Fibroblast of skin of abdomen (primary cell): ENCODE measurements around the gene BSND.
A peak's percentile ranks its signal among the peaks of the same experiment; 100 is the strongest.

Experiments
- DNase-seq: peaks from one replicate; pipeline ENCODE4 v3.0.0-alpha.2; 2013

The BSND gene

GRCh38 chr1:54976747-54977146, 22.0 kb upstream of the BSND start:
- DNase-seq = no peak

GRCh38 chr1:54977533-54978297, 21.0 kb upstream of the BSND start:
- DNase-seq = no peak

GRCh38 chr1:54978528-54979326, 20.0 kb upstream of the BSND start:
- DNase-seq = no peak

GRCh38 chr1:54979327-54979891, 19.3 kb upstream of the BSND start:
- no peak for DNase-seq

- DNase-seq = no peak
Measured at GRCh38 chr1:54980046-54980527, 18.6 kb upstream of the BSND start.

GRCh38 chr1:54980528-54981241, 18.0 kb upstream of the BSND start, which contains the start of gene TMEM61:
TMEM61 (plus strand) TSS chr1:54980628; CDS start chr1:54981066, 438 bp downstream.
- DNase-seq = no peak

GRCh38 chr1:54981466-54981865, 17.3 kb upstream of the BSND start:
- no peak for DNase-seq

GRCh38 chr1:54982739-54983138, 16.0 kb upstream of the BSND start:
- no peak for DNase-seq

- no peak for DNase-seq
Measured at GRCh38 chr1:54984131-54984842, 14.4 kb upstream of the BSND start.

- no peak for DNase-seq
Measured at GRCh38 chr1:54985556-54985955, 13.2 kb upstream of the BSND start.

- DNase-seq = no peak
Measured at GRCh38 chr1:54986025-54986424, 12.7 kb upstream of the BSND start.

- no peak for DNase-seq
Measured at GRCh38 chr1:54986533-54986932, 12.2 kb upstream of the BSND start.

- no peak for DNase-seq
Measured at GRCh38 chr1:54987427-54987826, 11.3 kb upstream of the BSND start.

- DNase-seq = peak; percentile 79
Measured at GRCh38 chr1:54987919-54988705, 10.6 kb upstream of the BSND start.

- no peak for DNase-seq
Measured at GRCh38 chr1:54988975-54989374, 9.8 kb upstream of the BSND start.

- DNase-seq = no peak
Measured at GRCh38 chr1:54989473-54989872, 9.3 kb upstream of the BSND start.

- peak; percentile 53 for DNase-seq
Measured at GRCh38 chr1:54989968-54990810, 8.5 kb upstream of the BSND start.

GRCh38 chr1:54990916-54991315, 7.8 kb upstream of the BSND start:
- no peak for DNase-seq

- DNase-seq = no peak
Measured at GRCh38 chr1:54991939-54992338, 6.8 kb upstream of the BSND start.

- DNase-seq = no peak
Measured at GRCh38 chr1:54993140-54993539, 5.6 kb upstream of the BSND start.
